ENCODE data around the gene YWHAB.

DNA sequence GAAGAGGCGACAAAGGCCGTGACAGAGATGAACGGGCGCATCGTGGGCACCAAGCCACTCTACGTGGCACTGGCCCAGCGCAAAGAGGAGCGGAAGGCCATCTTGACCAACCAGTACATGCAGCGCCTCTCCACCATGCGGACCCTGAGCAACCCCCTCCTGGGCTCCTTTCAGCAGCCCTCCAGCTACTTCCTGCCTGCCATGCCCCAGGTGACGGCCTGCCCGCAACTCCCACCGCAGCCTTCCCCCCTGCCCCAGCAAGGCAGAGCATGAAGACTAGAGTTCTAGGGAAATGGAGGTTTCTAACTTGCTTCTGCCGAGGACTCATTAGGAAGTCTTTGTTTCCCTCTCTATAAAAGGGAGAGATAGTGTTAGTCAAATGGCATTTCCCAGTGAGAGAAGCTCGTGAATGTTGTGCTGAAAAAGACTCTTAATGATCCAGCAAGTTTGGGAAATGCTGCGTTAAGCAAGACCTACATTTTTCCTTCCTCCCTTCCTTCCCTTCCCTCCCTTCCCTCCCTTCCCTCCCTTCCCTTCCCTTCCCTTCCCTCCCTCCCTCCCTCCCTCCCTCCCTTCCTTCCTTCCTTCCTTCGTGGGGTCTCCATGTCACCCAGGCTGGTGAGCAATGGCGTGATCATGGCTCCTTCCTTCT lies 45.1 kb downstream of the YWHAB start:
- TF ChIP-seq POLR2A (IDR thresholded peaks at IDR 0.05) = no peak
- TF ChIP-seq, protein P1, sequence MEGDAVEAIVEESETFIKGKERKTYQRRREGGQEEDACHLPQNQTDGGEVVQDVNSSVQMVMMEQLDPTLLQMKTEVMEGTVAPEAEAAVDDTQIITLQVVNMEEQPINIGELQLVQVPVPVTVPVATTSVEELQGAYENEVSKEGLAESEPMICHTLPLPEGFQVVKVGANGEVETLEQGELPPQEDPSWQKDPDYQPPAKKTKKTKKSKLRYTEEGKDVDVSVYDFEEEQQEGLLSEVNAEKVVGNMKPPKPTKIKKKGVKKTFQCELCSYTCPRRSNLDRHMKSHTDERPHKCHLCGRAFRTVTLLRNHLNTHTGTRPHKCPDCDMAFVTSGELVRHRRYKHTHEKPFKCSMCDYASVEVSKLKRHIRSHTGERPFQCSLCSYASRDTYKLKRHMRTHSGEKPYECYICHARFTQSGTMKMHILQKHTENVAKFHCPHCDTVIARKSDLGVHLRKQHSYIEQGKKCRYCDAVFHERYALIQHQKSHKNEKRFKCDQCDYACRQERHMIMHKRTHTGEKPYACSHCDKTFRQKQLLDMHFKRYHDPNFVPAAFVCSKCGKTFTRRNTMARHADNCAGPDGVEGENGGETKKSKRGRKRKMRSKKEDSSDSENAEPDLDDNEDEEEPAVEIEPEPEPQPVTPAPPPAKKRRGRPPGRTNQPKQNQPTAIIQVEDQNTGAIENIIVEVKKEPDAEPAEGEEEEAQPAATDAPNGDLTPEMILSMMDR (IDR thresholded peaks at IDR 0.05) = no peak

Measured in heart left ventricle (tissue), 13 donors.